Activated CD4-positive, alpha-beta memory T cell treated with anti-CD3 and anti-CD28 coated beads for 36 hours (primary cell): ENCODE measurements around the gene ATG13. TPM values are rescaled to one million over a fixed set of nuclear protein-coding genes. Genes with fewer than 3 reads are reported as not detected.
"Not testable (repeated sequence)": the region's sequence is repeated elsewhere in the genome, so short reads cannot be mapped to it uniquely, and the experiment has no call there.

Experiments used
- CTCF ChIA-PET: fragments of 350-600 bp; sonication (Branson Sonifier 250); formaldehyde crosslinking; loops from one replicate; lab custom pipeline; 2021; ENCODE audit warnings: antibody characterized with exemption, inconsistent platforms; lab: Charles Lee
- POLR2A ChIA-PET: fragments of 350-600 bp; sonication (Branson Sonifier 250); formaldehyde crosslinking; loops from one replicate; lab custom pipeline; 2021; ENCODE audit warnings: antibody characterized with exemption; lab: Charles Lee
- DNase-seq: peaks from one replicate; pipeline ENCODE4 v3.0.0-alpha.2; 2020
- H3K27ac Mint-ChIP-seq: one replicate; pipeline ENCODE4 v1.8.0; 2021; ENCODE audit warnings: mixed read lengths
- H3K27me3 Mint-ChIP-seq: one replicate; pipeline ENCODE4 v1.8.0; 2021; ENCODE audit warnings: mixed read lengths
- H3K36me3 Mint-ChIP-seq: one replicate; pipeline ENCODE4 v1.8.0; 2021; ENCODE audit warnings: mixed read lengths
- H3K4me1 Mint-ChIP-seq: one replicate; pipeline ENCODE4 v1.8.0; 2021; ENCODE audit warnings: low read depth, mixed read lengths
- H3K4me3 Mint-ChIP-seq: one replicate; pipeline ENCODE4 v1.8.0; 2021; ENCODE audit warnings: mild to moderate bottlenecking, mixed read lengths
- H3K9me3 Mint-ChIP-seq: one replicate; pipeline ENCODE4 v1.8.0; 2021; ENCODE audit warnings: mixed read lengths
- intact Hi-C: fragments of 100-400 bp; cut with micrococcal nuclease; formaldehyde crosslinking; loops from one replicate; pipeline ENCODE4 v1.15.1; 2023
- total RNA-seq, 2 experiments: library from RNA; stranded (reverse); gene quantifications; one replicate each; pipeline ENCODE4 v1.2.3, GENCODE V29; 2021

Gene ATG13
- total RNA-seq, 2 experiments from 2014 or later = 49.9 to 51.0 TPM

- H3K36me3 Mint-ChIP-seq = peaks cover 20% of the 10 kb centered on the region
- intact Hi-C loops = loop anchor here (2.0 kb wide), 1 partner anchor 30 kb away; the partner anchor contains the start of genes ARHGAP1 and ZNF408
- H3K4me3 Mint-ChIP-seq, H3K27me3 Mint-ChIP-seq, DNase-seq, H3K9me3 Mint-ChIP-seq: not testable (repeated sequence)
- peaks cover 62% of the 10 kb centered on the region for H3K4me1 Mint-ChIP-seq
- ChIA-PET CTCF (interaction anchor here (0.7 to 1.7 kb wide), 5 partner anchors 9 to 141 kb away, joined by 3 to 8 read pairs (median 3); partner anchors contain the start of genes ARHGAP1, ATG13, HARBI1 and ZNF408), POLR2A (interaction anchor here (0.5 to 1.0 kb wide), 4 partner anchors 14 to 109 kb away, joined by 3 to 6 read pairs (median 3); partner anchors contain the start of genes ARHGAP1 and ZNF408)
- peak overlapping the region; percentile 92 for H3K27ac Mint-ChIP-seq
Measured at GRCh38 chr11:46670521-46670920, 53.2 kb downstream of the ATG13 start.

- DNase-seq = no peak
- CTCF ChIA-PET = interaction anchor here (1.1 to 1.4 kb wide), 2 partner anchors 108 to 143 kb away, joined by 3 read pairs; no protein-coding TSS in a partner anchor
- H3K9me3 Mint-ChIP-seq = no peaks in the 10 kb centered on the region
- intact Hi-C loops = loop anchor here (2.0 kb wide), 1 partner anchor 29 kb away; the partner anchor contains the start of genes ARHGAP1 and ZNF408
- H3K27ac Mint-ChIP-seq = peak overlapping the region; percentile 92
- peaks cover 18% of the 10 kb centered on the region for H3K36me3 Mint-ChIP-seq
- H3K4me1 Mint-ChIP-seq = peaks cover 72% of the 10 kb centered on the region
- no peak overlapping the region for H3K4me3 Mint-ChIP-seq
- no peaks in the 10 kb centered on the region for H3K27me3 Mint-ChIP-seq
- POLR2A ChIA-PET = no interaction called here
Measured at GRCh38 chr11:46671958-46672315, 54.6 kb downstream of the ATG13 start.

- intact Hi-C loops = no loop called here
- CTCF ChIA-PET = no interaction called here
- Mint-ChIP-seq H3K27ac (peak overlapping the region; percentile 92), H3K27me3 (no peaks in the 10 kb centered on the region), H3K4me3 (no peak overlapping the region), H3K4me1 (peaks cover 77% of the 10 kb centered on the region), H3K9me3 (no peaks in the 10 kb centered on the region), H3K36me3 (peaks cover 18% of the 10 kb centered on the region)
- POLR2A ChIA-PET = no interaction called here
- no peak for DNase-seq
Measured at GRCh38 chr11:46672381-46672839, 55.1 kb downstream of the ATG13 start.

- intact Hi-C loops = no loop called here
- H3K27ac Mint-ChIP-seq = peak overlapping the region; percentile 81
- H3K36me3 Mint-ChIP-seq = peaks cover 21% of the 10 kb centered on the region
- H3K27me3 Mint-ChIP-seq = no peaks in the 10 kb centered on the region
- peaks cover 79% of the 10 kb centered on the region for H3K4me1 Mint-ChIP-seq
- DNase-seq = no peak
- ChIA-PET CTCF (interaction anchor here (0.6 kb wide), 1 partner anchor 127 kb away, joined by 3 read pairs; no protein-coding TSS in a partner anchor), POLR2A (interaction anchor here (1.2 kb wide), 1 partner anchor 10 kb away, joined by 3 read pairs; no protein-coding TSS in a partner anchor)
- H3K4me3 Mint-ChIP-seq = no peak overlapping the region
- no peaks in the 10 kb centered on the region for H3K9me3 Mint-ChIP-seq
Measured at GRCh38 chr11:46673713-46674462, 56.5 kb downstream of the ATG13 start.

- intact Hi-C loops = no loop called here
- no peak overlapping the region for H3K4me3 Mint-ChIP-seq
- H3K27me3 Mint-ChIP-seq = no peaks in the 10 kb centered on the region
- CTCF ChIA-PET = interaction anchor here (1.4 kb wide), 1 partner anchor 185 kb away, joined by 3 read pairs; no protein-coding TSS in a partner anchor
- no peaks in the 10 kb centered on the region for H3K9me3 Mint-ChIP-seq
- peak overlapping the region; percentile 81 for H3K27ac Mint-ChIP-seq
- peaks cover 73% of the 10 kb centered on the region for H3K4me1 Mint-ChIP-seq
- peak; percentile 27 for DNase-seq
- POLR2A ChIA-PET = interaction anchor here (1.2 kb wide), 1 partner anchor 10 kb away, joined by 3 read pairs; no protein-coding TSS in a partner anchor
- peaks cover 19% of the 10 kb centered on the region for H3K36me3 Mint-ChIP-seq
Measured at GRCh38 chr11:46674463-46675287, 57.3 kb downstream of the ATG13 start.

GRCh38 chr11:46675288-46675851 is 58.0 kb downstream of the ATG13 start:
- Mint-ChIP-seq H3K9me3 (no peaks in the 10 kb centered on the region), H3K4me3 (no peak overlapping the region), H3K27me3 (no peaks in the 10 kb centered on the region), H3K27ac (peak overlapping the region; percentile 81), H3K4me1 (peaks cover 68% of the 10 kb centered on the region), H3K36me3 (peaks cover 16% of the 10 kb centered on the region)
- ChIA-PET CTCF (interaction anchor here (1.4 kb wide), 1 partner anchor 185 kb away, joined by 3 read pairs; no protein-coding TSS in a partner anchor), POLR2A (interaction anchor here (0.6 to 1.2 kb wide), 2 partner anchors 9 kb away, joined by 3 read pairs; no protein-coding TSS in a partner anchor)
- intact Hi-C loops = no loop called here
- DNase-seq = no peak

- Mint-ChIP-seq H3K9me3 (no peaks in the 10 kb centered on the region), H3K4me3 (no peak overlapping the region), H3K27ac (peak overlapping the region; percentile 54), H3K27me3 (no peaks in the 10 kb centered on the region), H3K36me3 (peaks cover 19% of the 10 kb centered on the region), H3K4me1 (peaks cover 64% of the 10 kb centered on the region)
- intact Hi-C loops = no loop called here
- no peak for DNase-seq
- POLR2A ChIA-PET = interaction anchor here (0.6 kb wide), 1 partner anchor 9 kb away, joined by 3 read pairs; no protein-coding TSS in a partner anchor
- CTCF ChIA-PET = interaction anchor here (1.4 kb wide), 1 partner anchor 186 kb away, joined by 3 read pairs; no protein-coding TSS in a partner anchor
Measured at GRCh38 chr11:46675949-46676348, 58.6 kb downstream of the ATG13 start.

- Mint-ChIP-seq H3K4me1 (peaks cover 57% of the 10 kb centered on the region), H3K27me3 (no peaks in the 10 kb centered on the region), H3K9me3 (no peaks in the 10 kb centered on the region), H3K27ac (peak overlapping the region; percentile 53), H3K36me3 (peaks cover 16% of the 10 kb centered on the region), H3K4me3 (no peak overlapping the region)
- ChIA-PET CTCF (no interaction called here), POLR2A (no interaction called here)
- intact Hi-C loops = no loop called here
- DNase-seq = no peak
Measured at GRCh38 chr11:46676436-46677158, 59.2 kb downstream of the ATG13 start.

GRCh38 chr11:46677169-46677568 is 59.8 kb downstream of the ATG13 start:
- Mint-ChIP-seq H3K4me1 (peaks cover 51% of the 10 kb centered on the region), H3K27ac (peak overlapping the region; percentile 53), H3K27me3 (no peaks in the 10 kb centered on the region), H3K9me3 (no peaks in the 10 kb centered on the region), H3K36me3 (peaks cover 13% of the 10 kb centered on the region), H3K4me3 (no peak overlapping the region)
- POLR2A ChIA-PET = no interaction called here
- intact Hi-C loops = no loop called here
- DNase-seq = no peak
- CTCF ChIA-PET = no interaction called here

- ChIA-PET POLR2A (no interaction called here), CTCF (no interaction called here)
Measured at GRCh38 chr11:46677991-46678740, 60.8 kb downstream of the ATG13 start.

More at GRCh38 chr11:46677991-46678740, 60.8 kb downstream of the ATG13 start:
- H3K27me3 Mint-ChIP-seq = no peaks in the 10 kb centered on the region
- H3K4me3 Mint-ChIP-seq = no peak overlapping the region
- peaks cover 42% of the 10 kb centered on the region for H3K4me1 Mint-ChIP-seq
- H3K27ac Mint-ChIP-seq = no peak overlapping the region
- peaks cover 11% of the 10 kb centered on the region for H3K36me3 Mint-ChIP-seq
- no peaks in the 10 kb centered on the region for H3K9me3 Mint-ChIP-seq
- intact Hi-C loops = no loop called here
- DNase-seq = no peak
